CD4-positive, alpha-beta T cell treated with Interleukin-21 for 1 hour (primary cell): Measurements from ENCODE around the gene ABCA2.
"Not testable (repeated sequence)": the region's sequence is repeated elsewhere in the genome, so short reads cannot be mapped to it uniquely, and the experiment has no call there.

Experiments
- DNase-seq: peaks from one replicate; pipeline ENCODE4 v3.0.0-alpha.2; 2020

The ABCA2 gene

DNA sequence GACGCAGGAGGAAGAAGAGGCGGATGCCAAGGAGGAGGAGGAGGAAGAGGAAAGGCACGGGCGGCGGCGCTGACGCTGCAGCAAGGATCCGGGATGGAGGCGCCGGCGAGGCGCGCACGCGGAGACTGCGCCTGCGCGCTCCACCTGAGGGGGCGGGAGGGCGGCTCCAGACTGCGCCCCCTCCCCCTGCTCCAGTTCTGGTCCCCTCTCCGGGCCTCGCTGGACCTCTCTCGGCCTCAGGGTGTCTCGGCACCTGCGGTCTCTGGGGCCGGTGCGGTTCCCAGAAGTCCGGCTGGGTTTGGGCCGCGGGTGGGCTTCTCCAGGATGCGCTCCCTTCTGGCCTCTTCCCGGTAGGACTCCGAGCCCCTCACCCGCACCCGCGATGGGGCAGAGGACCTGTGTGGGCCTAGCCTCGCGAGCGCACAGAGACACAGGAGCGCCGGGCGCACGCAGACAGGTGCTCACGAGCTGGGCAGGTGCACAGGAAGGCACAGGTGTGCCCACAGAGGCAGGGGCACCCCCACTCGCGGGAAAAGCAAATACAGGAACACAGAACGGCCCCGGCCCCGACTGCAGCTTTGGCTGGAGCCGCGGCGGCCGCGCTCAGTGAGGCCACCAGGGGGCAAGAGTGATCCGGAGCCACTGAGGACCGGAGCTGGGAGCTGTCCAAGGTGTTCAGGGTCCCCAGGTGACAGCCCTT is 18.2 kb upstream of the ABCA2 start, which contains the start of gene NPDC1:
NPDC1 (minus strand) TSS at position 90 of the 700 bp plus-strand sequence. CDS start 188 bp downstream, outside the sequence.
- DNase-seq, result peak; percentile 85

- DNase-seq, result no peak
Observed at GRCh38 chr9:137045294-137046087, 17.5 kb upstream of the ABCA2 start.

GRCh38 chr9:137044502-137045177 is 16.6 kb upstream of the ABCA2 start:
- DNase-seq, result no peak

- no peak for DNase-seq
Observed at GRCh38 chr9:137044037-137044436, 16.0 kb upstream of the ABCA2 start.

DNA sequence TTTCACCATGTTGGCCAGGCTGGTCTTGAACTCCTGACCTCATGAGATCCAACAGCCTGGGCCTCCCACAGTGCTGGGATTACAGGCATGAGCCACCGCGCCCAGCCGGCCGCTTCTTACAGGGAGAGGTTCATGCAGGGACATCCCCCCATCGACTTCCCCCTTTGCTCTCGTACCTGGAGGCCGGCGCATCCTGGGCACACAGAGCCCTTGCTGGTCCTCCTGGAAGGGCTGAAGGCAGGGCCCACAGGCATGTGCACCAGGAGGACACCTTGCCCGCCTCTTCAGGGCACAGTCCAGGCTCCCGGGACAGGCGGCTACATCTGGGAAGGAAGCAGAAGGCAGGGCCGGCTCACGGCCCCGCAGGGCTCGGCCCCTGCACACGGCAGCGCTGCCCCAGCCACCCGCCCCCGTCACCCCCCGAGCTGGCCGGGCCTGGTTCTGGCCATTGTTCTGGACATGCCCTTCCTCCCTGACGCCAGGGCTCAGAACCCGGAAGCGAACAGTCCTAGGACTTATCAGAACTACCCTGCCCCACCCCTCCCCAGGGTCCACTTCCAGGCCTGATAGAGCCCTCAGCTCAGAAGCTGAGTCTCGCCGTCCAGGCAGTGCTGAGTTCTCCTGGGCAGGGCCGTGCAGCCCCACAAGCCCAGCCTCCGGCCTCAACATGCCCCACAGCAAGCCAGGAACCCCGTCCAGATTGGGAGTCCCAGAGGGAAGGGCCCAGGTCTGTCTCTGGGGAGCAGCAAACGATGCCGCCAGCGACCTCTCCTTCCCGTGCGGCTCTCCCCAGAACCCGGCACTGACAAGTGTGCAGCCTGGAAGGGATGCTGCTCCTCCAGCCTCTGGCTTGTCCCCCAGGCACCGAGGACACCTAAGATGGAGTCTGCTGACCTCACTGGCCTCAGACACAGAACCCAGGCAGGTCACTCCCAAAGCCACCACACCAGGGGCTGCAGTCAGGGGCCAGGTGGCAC is 15.0 kb upstream of the ABCA2 start:
- DNase-seq, result no peak

DNA sequence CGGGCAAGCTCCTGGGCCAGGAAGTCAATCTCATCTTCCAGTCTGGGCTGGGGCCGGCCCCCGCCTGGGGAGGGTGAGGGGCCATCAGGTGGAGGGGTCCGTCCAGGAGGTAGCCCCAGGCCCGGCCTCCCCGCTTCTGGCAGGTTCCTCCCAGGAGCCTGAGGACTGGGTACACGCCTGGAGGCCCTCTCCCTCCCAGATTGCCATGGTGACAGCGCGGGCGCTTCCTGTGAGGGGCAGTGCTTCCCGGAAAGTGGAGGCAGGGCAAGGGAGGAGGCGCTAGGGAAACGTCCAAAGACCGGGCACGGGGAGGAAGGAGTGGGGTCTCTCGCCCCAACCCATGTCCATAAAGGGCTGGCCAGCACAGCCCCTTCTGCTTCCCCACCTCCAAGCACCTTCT is 13.1 kb upstream of the ABCA2 start:
- no peak for DNase-seq

- DNase-seq, result no peak
Observed at GRCh38 chr9:137040568-137040967, 12.5 kb upstream of the ABCA2 start.

DNA sequence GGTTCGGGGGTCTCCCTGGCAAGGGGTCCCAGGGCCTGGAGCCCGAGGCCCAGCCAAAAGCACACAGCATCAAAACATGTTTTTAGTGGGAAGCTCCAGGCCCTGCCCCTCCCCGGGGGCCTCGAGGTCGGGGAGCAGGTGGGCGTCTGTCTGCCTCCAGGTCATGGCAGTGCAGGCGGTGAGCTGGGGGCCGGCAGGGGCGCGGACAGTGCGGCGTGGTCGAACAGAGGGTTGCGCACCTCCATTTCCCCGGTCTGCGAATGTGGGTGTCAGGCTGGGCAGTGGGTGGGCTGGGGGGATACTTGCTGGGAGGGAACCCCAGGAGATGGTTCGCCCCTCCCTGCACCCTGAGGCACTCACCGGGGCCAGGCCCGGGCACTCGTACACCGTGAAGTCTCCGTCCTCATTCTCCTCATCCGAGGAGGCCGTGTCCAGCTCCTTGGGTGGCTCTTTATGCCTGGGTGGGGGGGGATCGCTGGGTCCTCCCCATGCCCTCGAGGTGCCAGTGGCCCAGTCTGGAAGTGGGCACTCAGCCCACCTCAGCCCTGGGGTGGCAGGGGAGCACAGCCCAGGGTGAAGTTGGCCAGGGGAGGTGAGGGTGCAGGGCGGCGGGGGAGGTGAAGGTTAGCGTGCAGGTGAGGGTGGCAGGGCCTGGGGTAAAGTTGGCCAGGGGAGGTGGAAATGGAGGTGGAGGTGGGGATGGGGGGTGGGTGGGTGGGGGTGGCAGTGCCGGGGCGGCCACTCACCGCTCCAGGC is 11.8 kb upstream of the ABCA2 start:
- no peak for DNase-seq

DNA sequence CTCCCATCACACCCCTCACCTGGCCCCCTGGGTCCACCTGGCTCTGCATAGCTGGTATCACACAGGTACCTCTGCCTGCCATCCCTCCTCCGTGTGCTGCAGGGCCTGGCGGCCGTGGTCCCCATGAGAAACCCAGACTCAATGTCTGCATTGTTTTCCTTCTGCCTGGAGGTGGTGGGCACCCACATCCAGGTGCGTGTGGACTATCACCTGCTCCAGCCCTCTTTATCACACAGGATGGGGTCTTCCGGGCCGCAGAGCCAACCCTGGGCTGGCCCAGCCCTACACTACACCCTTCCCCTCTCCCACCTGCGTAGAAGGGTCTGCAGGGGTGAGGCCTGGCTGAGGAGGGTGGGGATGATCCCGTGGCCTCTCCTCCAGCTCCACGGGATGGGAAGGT is 10.9 kb upstream of the ABCA2 start:
- no peak for DNase-seq

GRCh38 chr9:137037483-137037882 is 9.4 kb upstream of the ABCA2 start:
- no peak for DNase-seq

- no peak for DNase-seq
Observed at GRCh38 chr9:137037035-137037434, 9.0 kb upstream of the ABCA2 start.

DNA sequence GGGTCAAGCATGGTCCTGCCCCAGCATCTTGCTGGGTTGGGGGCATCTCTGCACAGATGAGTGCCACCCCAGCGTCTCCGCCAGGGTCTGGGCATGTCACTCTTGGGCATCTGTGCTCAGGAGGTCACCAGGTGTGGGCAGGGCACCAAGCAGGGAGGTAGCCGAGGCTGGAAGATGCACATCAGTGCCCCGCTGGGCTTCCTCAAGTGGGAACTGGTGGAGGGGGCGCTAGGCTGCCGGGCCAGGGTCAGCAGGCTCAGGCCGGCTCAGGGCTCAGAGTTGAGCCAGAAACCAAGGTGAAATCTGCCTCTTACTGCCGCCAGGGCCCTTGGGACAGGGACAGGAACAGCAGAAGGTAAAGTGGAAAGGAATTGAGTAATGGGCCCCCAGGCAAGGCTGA is 7.9 kb upstream of the ABCA2 start:
- DNase-seq, result no peak

GRCh38 chr9:137035507-137035834 is 7.4 kb upstream of the ABCA2 start:
- no peak for DNase-seq

DNA sequence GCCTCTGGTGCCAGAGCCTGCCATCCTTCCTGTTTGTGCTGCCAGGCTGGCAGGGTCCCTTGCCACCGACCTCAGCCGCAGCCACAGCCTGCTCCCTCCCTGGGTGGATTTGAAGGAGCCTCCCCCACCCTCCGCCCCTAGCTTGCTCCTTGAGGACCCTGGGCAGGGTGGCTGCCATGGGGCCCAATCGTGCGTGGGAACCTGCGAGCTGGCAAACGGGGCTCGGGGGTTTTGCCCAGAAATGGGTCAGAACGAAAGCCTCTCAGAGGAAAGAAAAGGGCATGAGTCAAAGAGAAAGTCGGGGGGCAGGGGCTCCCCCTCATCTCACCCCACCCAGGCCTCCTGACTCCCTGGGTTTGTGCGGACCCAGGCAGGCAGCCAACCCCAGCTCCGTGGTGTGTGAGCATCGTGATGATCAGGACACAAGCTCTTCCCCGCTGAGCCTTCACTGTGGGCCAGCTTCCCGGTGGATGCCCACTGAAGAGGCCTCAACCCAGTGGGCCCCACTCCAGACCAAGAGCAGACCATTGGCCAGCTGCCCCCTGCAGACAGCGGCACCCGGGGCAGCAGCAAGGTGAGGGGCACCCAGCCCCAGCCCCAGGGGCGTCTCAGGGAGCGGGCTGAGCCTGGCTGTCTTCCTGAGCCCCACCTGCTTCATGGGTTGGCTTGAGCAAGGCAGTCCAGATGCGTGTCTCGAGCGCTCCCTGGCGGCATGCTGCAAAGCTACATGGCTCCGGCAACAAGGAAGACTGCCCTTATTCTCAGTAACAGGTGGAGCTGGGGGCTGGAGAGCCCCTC is 6.9 kb upstream of the ABCA2 start:
- peak; percentile 88 for DNase-seq

GRCh38 chr9:137034039-137034708 is 6.1 kb upstream of the ABCA2 start:
- no peak for DNase-seq

- not testable (repeated sequence) for DNase-seq
Observed at GRCh38 chr9:137033481-137033880, 5.4 kb upstream of the ABCA2 start.

DNA sequence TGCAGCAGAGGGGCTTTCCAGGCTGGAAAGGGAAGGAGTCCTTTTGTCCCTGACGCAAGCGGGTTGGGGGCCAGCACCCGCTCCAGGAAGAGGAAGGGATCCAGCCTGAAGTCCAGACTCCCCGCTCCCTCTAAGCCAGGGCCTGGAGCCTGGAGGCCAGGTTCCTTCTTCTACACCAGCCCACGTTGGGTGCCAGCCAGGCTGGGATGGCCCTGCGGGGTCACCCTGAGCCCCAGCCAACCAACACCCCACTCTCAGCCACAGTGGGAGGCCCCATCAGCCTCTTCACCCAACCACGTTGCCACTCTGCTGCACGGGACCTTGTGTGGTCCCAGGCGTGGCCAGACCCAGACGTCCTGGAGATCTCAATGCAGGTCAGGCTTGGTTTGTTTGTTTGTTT is 4.8 kb upstream of the ABCA2 start:
- DNase-seq, result peak; percentile 40

GRCh38 chr9:137031904-137032640 is 4.0 kb upstream of the ABCA2 start, which contains the start of gene FUT7:
Gene FUT7, minus strand, starts transcription at chr9:137032088. Its CDS starts 97 bp downstream, at chr9:137031991.
- DNase-seq, result peak; percentile 56
